ENCODE measurements around the gene SELENOV. TPM values are rescaled to one million over a fixed set of nuclear protein-coding genes. Genes with fewer than 3 reads are reported as not detected.
A peak's percentile ranks its signal among the peaks of the same experiment; 100 is the strongest.

SELENOV gene
- polyA plus RNA-seq, 1 donor from 2014 or later = not detected

DNA sequence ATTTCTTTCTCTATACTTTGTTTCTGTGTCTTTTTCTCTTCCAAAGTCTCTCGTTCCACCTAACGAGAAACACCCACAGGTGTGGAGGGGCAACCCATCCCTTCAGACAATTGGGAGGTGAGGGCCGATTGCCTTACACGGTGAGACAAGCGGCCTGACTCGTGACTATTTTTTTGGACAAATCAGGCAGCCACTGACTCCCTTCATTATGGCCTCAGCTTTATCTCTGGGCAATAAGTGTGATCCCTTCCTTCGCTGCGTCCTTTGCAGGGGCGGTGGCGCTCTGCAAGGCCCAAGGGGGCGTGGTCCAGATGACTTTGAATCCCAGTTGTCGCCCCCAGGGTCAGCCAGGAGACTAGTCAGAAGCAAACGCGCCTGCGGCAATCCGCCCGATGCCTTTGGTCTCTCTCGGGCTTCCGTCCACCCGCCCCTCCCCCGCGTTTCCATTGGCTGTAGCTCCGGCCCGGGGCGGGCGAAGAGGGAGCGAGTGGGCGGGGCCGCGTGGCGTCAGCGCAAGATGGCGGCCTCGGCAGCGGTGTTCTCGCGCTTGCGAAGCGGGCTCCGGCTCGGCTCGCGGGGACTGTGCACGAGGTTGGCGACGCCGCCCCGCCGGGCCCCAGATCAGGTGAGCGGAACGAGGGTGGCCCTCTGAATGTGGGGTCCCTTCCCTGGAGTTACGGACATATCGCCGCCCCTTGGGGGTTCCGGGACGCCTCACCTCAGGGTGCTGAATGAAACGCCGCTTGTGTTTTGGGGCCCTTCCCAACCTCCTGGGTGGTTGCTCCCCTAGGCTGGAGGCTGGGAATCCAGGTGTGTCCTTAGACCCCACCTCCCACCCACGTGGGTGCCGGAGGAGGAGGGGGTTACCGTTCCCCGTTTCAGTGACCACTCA lies 34.4 kb upstream of the SELENOV start, which contains the start of gene TIMM50:
TSS of gene TIMM50 (plus strand) at position 502 of the 892 bp plus-strand sequence. CDS start at position 518, 16 bp downstream.
- Mint-ChIP-seq H3K4me1 (peaks cover 17 to 20% (median 19%) of the 10 kb centered on the region in 3 donors), H3K36me3 (peaks cover 6% of the 10 kb centered on the region), H3K27ac (peak within 1 kb of the TSS; percentile 66 to 95 (median 78)), H3K4me3 (peak within 1 kb of the TSS; percentile 81 to 97 (median 94)), H3K9me3 (no peaks in the 10 kb centered on the region), H3K27me3 (no peaks in the 10 kb centered on the region)

DNA sequence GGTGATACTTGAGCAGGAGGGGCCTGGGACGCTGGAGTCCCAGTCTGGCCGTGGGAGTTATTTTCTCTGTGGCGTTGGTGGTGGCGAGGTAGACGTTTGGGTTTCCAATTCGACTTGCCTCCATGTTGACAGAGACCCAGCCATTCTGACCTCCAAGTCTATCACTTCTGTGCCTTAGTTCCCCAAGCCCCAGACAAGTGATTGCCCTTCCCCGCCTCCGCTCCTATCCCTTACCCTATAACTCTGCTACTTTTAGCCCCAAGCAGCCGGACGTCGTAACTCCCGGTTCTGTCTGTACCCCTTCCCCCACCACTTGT lies 33.8 kb upstream of the SELENOV start:
- H3K4me3 Mint-ChIP-seq = peak overlapping the region; percentile 81 to 97 (median 94)
- H3K27me3 Mint-ChIP-seq = no peaks in the 10 kb centered on the region
- H3K9me3 Mint-ChIP-seq = no peaks in the 10 kb centered on the region
- peak overlapping the region; percentile 66 to 92 (median 78) for H3K27ac Mint-ChIP-seq
- peaks cover 17 to 20% (median 19%) of the 10 kb centered on the region in 3 donors for H3K4me1 Mint-ChIP-seq
- H3K36me3 Mint-ChIP-seq = peaks cover 5% of the 10 kb centered on the region

DNA sequence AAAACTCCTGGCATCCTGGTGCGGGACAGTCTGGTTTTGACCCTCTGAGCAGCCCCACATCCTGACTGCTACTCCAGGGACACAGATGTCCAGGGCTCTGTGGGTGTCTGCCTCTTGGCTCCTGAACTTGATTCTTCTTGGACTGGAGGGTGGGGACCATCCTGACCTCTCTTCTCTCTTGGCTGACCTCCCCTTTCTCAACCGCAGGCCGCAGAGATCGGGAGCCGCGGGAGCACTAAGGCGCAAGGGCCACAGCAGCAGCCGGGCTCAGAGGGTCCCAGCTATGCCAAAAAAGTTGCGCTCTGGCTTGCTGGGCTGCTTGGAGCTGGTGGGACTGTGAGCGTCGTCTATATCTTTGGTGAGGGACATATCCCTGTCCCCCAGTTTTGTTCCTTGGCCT lies 33.3 kb upstream of the SELENOV start:
- peak overlapping the region; percentile 81 to 97 (median 94) for H3K4me3 Mint-ChIP-seq
- peak overlapping the region; percentile 66 to 92 (median 78) for H3K27ac Mint-ChIP-seq
- peaks cover 17 to 19% (median 19%) of the 10 kb centered on the region in 3 donors for H3K4me1 Mint-ChIP-seq
- H3K9me3 Mint-ChIP-seq = no peaks in the 10 kb centered on the region
- peaks cover 4% of the 10 kb centered on the region for H3K36me3 Mint-ChIP-seq
- H3K27me3 Mint-ChIP-seq = no peaks in the 10 kb centered on the region

DNA sequence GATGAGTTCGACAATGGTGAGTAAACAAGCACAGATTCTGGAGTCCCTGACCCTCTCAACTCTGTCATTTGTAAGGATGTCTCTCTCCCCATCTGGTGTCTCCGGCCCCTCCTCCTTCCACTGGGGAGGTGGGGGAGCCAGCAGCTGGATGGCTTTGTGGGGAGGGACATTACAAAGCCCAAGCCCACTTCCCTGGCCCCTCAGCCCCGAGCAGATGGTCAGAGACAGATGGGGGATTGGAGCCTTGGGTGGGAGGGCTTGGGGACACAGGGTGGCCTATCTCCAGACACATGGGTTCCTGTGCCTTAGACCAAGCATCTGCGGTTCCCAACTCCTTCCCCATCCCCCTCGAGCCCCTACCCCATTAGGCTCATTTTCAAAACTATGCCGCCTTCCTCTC lies 31.8 kb upstream of the SELENOV start:
- Mint-ChIP-seq H3K4me1 (peaks cover 17 to 19% (median 19%) of the 10 kb centered on the region in 3 donors), H3K27ac (peak overlapping the region in 1 of 3 donors; percentile 62), H3K4me3 (peak overlapping the region in 3 of 4 donors; percentile 51 to 81 (median 73)), H3K27me3 (no peaks in the 10 kb centered on the region), H3K36me3 (peaks cover 3% of the 10 kb centered on the region), H3K9me3 (no peaks in the 10 kb centered on the region)

DNA sequence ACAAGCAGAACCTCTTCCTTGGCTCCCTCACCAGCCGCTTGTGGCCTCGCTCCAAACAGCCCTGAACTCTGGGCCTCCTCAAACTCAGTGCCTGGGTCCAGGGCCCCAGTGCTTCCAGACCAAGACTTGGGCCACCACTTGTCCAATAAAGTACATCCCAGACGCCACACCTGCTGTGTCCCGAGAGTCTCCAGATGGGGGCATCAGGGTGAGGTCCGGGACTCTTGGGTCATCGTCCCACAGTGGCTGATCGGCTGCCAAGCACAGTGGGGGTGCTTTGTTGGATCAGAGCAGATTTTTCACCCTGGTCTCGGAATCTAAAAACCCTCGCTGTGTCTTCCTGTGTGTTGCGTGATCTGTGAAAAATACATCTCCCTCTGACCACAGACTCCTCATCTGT lies 25.2 kb upstream of the SELENOV start:
- H3K4me3 Mint-ChIP-seq = peak overlapping the region in 1 of 4 donors; percentile 65
- H3K9me3 Mint-ChIP-seq = no peaks in the 10 kb centered on the region
- peaks cover 0 to 3% (median 0%) of the 10 kb centered on the region in 3 donors for H3K4me1 Mint-ChIP-seq
- H3K36me3 Mint-ChIP-seq = no peaks in the 10 kb centered on the region
- H3K27ac Mint-ChIP-seq = no peak overlapping the region
- H3K27me3 Mint-ChIP-seq = no peaks in the 10 kb centered on the region

DNA sequence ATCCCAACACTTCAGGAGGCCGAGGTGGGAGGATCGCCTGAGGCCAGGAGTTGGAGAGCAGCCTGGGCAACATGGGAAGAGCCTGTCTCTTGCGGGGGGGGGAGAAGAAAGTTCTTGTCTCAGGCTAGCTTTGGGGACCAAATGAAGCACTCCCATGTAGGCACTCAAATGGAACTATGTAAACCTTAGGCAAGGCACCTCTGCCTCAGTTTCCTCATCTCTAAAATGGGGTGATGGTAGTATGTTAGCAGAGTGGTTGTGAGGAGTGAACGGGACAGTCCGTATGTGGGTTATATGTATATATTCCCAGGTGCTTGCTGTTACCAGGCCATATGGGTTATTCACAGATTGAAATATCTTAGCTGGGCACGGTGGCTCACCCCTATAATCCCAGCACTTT lies 22.7 kb upstream of the SELENOV start:
- Mint-ChIP-seq H3K4me3 (peak overlapping the region in 1 of 4 donors; percentile 47), H3K9me3 (no peaks in the 10 kb centered on the region), H3K27me3 (no peaks in the 10 kb centered on the region), H3K4me1 (no peaks in the 10 kb centered on the region), H3K36me3 (no peaks in the 10 kb centered on the region), H3K27ac (no peak overlapping the region)

DNA sequence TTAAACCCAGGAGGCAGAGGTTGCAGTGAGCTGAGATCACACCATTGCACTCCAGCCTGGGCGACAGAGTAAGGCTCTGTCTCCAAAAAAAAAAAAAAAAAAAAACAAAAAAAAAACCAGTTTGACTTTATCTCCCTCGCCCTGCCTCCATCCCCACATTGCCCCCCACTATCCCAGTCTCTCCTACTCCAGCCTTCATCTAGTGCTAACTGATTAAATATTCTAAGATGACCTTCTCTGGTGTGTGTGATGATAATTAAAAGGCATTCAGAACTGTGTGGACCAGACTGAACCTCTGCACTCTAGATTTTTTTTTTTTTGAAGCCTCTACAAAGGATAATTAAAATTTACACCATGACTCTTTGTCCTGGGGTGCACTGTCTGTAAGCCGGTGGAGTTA lies 22.2 kb upstream of the SELENOV start:
- Mint-ChIP-seq H3K4me3 (no peak overlapping the region), H3K27me3 (no peaks in the 10 kb centered on the region), H3K36me3 (no peaks in the 10 kb centered on the region), H3K27ac (no peak overlapping the region), H3K9me3 (no peaks in the 10 kb centered on the region), H3K4me1 (no peaks in the 10 kb centered on the region)

DNA sequence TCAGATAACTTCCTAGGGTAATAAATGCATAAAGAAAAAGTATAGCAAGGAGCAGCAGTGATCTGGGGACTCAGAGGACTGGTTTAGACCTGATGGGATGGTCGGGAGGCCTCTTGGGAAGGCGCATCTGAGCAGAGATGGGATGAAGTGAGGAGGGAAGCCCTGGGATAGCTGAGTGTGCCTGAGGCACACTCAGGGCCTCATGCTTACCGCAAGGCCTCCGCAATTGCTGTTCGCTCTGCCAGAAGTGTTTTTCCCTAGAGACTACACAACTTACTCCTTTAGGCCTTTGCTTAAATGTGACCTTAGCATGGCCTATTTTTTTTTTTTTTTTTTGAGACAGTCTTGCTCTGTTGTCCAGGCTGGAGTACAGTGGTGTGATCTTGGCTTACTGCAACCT lies 20.3 kb upstream of the SELENOV start:
- peaks cover 11% of the 10 kb centered on the region for H3K27me3 Mint-ChIP-seq

DNA sequence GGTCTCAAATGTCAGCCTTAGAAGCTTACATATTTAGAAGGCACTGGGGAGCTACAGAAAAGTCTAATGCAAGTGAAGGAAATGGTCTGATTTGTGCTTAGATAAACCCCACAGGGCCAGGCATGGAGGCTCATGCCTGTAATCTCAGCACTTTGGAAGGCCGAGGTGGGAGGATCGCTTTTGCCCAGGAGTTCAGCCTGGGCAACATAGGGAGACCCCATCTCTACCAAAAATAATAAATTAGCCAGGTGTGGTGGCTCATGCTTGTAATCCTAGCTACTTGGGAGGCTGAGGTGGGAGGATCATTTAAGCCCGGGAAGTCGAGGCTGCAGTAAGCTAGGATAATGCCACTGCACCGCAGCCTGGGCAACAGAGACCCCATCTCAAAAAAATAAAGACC lies 18.9 kb upstream of the SELENOV start:
- H3K36me3 Mint-ChIP-seq = no peaks in the 10 kb centered on the region
- peaks cover 21% of the 10 kb centered on the region for H3K27me3 Mint-ChIP-seq
- H3K4me3 Mint-ChIP-seq = peak overlapping the region in 3 of 4 donors; percentile 32 to 53 (median 39)
- H3K27ac Mint-ChIP-seq = peak overlapping the region in 1 of 3 donors; percentile 69
- H3K9me3 Mint-ChIP-seq = no peaks in the 10 kb centered on the region
- H3K4me1 Mint-ChIP-seq = peaks cover 11 to 14% (median 12%) of the 10 kb centered on the region in 3 donors

More for the DNA sequence above, 20.3 kb upstream of the SELENOV start:
- Mint-ChIP-seq H3K36me3 (no peaks in the 10 kb centered on the region), H3K4me3 (no peak overlapping the region), H3K4me1 (peaks cover 9 to 11% (median 9%) of the 10 kb centered on the region in 3 donors), H3K27ac (no peak overlapping the region), H3K9me3 (no peaks in the 10 kb centered on the region)

DNA sequence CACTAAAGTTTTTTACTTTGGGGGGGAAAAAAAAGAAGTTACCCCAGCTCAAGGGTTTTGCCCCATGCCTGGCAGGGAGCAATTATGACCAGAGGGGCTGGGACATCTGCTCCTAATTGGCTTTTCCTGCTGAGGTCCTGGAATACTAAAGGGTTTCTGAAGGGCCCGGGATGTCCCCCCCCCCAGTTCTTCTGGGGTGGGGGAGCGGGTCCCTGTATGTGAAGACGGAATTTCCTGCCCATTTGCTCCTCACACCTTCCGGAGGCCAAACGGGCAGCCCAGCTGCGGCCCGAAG lies 17.3 kb upstream of the SELENOV start:
- H3K27me3 Mint-ChIP-seq = peaks cover 26% of the 10 kb centered on the region
- H3K4me3 Mint-ChIP-seq = peak overlapping the region in 1 of 4 donors; percentile 45
- no peak overlapping the region for H3K27ac Mint-ChIP-seq
- H3K9me3 Mint-ChIP-seq = no peaks in the 10 kb centered on the region
- peaks cover 11 to 14% (median 12%) of the 10 kb centered on the region in 3 donors for H3K4me1 Mint-ChIP-seq
- no peaks in the 10 kb centered on the region for H3K36me3 Mint-ChIP-seq

DNA sequence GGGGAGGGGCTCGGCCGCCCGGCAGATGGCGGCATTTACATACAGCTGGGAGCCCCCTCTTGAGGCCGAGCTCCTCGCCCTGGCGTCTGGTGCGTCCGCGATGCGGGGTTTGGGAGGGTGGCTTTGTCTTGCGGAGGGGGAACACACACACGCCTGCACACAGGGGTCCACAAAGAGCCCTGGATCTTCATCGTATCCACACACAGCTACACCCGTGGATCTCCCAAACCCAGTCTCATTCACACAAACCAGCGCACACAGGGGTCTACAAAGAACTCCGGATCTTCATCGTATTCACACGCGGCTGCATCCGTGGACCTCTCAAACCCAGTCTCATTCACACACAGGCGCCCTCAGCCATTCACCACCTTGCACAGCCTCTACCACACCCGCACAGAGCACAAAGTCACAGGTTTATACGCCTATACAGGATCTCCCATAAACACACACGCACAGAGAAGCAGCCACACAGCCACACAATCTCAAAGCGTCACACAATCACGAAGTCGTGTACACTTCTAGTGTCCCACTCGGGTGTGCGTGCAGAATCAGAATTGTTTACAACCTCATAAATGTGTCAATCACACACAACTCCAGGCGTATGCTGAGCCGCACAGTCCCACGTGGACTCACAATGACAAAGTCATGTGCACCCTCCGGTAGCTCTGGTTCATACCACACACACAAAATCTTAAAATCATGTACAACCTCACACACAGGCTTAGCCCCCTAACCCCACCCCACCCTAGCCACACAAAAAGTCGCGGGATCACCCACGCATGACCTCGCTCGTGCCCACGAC lies 16.7 kb upstream of the SELENOV start:
- Mint-ChIP-seq H3K36me3 (no peaks in the 10 kb centered on the region), H3K27me3 (peaks cover 28% of the 10 kb centered on the region), H3K9me3 (no peaks in the 10 kb centered on the region), H3K27ac (peak overlapping the region in 1 of 3 donors; percentile 3), H3K4me1 (peaks cover 11 to 15% (median 12%) of the 10 kb centered on the region in 3 donors), H3K4me3 (peak overlapping the region; percentile 58 to 88 (median 78))

DNA sequence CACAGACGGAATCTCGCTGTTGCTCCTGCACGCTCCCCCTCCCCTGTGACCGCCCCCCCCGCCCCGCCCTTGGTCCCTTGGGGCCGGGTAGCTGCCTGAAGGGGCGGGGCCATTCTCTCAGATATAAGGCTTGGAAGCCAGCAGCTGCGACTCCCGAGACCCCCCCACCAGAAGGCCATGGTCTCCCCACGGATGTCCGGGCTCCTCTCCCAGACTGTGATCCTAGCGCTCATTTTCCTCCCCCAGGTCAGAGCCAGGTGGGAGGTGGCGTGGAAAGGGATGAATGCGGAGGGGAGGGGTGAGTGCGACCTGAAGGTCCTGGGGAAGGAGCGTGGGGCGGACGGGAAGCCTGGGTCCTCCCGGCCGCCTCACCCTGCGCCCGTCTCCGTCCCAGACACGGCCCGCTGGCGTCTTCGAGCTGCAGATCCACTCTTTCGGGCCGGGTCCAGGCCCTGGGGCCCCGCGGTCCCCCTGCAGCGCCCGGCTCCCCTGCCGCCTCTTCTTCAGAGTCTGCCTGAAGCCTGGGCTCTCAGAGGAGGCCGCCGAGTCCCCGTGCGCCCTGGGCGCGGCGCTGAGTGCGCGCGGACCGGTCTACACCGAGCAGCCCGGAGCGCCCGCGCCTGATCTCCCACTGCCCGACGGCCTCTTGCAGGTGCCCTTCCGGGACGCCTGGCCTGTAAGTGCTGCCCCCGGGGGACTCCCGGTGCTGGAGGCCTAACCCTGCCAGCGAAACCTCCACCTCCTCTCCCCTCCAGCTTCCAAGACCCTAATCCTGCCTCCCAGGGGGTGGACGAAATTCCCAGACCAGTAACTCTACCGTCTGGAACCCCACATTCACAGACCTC lies 15.9 kb upstream of the SELENOV start, which contains the start of gene DLL3:
TSS of gene DLL3 (plus strand) at position 150 of the 845 bp plus-strand sequence. CDS start at position 178, 28 bp downstream.
- Mint-ChIP-seq H3K4me3 (peak within 1 kb of the TSS; percentile 71 to 88 (median 82)), H3K36me3 (no peaks in the 10 kb centered on the region), H3K27me3 (peaks cover 32% of the 10 kb centered on the region), H3K9me3 (no peaks in the 10 kb centered on the region), H3K4me1 (peaks cover 11 to 16% (median 12%) of the 10 kb centered on the region in 3 donors), H3K27ac (peak within 1 kb of the TSS in 2 of 3 donors; percentile 3 to 6)

DNA sequence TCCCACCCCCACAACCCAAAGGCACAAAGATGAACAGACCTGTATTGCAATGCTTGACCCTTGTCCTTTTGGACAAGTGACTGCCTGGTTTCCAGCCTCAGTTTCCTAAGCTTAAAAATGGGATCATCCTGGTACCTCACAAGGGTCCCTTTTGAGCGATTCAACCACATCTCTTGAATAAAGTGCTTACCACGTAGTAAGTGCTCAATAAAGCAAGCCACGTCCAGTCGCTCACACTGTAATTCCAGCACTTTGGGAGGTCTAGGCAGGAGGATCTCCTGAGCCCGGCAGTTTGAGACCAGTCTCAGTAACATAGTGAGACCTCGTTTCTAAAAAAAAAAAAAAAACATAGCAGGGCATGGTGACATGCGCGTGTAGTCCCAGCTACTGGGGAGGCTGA lies 15.0 kb upstream of the SELENOV start:
- Mint-ChIP-seq H3K27me3 (peaks cover 42% of the 10 kb centered on the region), H3K36me3 (no peaks in the 10 kb centered on the region), H3K27ac (peak overlapping the region in 1 of 3 donors; percentile 6)

DNA sequence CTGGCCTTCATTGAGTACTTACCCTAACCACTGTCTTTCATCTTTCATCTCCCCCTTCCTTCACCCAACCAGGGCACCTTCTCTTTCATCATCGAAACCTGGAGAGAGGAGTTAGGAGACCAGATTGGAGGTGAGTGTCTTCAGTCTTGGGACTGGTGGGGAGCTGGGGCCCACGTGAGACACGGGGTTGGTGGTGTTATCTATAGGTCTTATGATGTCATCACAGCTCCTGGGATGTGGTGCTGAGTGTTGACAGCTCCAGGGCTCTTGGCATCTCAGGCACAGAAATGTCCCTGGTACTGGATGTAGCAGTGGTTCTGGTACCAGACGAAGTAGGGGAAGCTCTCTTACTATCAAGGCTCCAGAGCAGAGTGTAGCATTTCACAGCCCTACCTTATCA lies 14.4 kb upstream of the SELENOV start:
- Mint-ChIP-seq H3K4me3 (peak overlapping the region in 2 of 4 donors; percentile 30 to 77), H3K27ac (no peak overlapping the region), H3K36me3 (no peaks in the 10 kb centered on the region), H3K27me3 (peaks cover 43% of the 10 kb centered on the region), H3K4me1 (peaks cover 11 to 16% (median 14%) of the 10 kb centered on the region in 3 donors), H3K9me3 (no peaks in the 10 kb centered on the region)

More for the DNA sequence above, 15.0 kb upstream of the SELENOV start:
- Mint-ChIP-seq H3K9me3 (no peaks in the 10 kb centered on the region), H3K4me3 (peak overlapping the region; percentile 71 to 85 (median 82)), H3K4me1 (peaks cover 11 to 16% (median 12%) of the 10 kb centered on the region in 3 donors)

Data from IgD-negative memory B cell (primary cell).